Omental fat pad (tissue), 4 donors: ENCODE data around the gene ACVR1. TPM values are rescaled to one million over a fixed set of nuclear protein-coding genes. Genes with fewer than 3 reads are reported as not detected.

ENCODE experiments used
- ATAC-seq: fragments of 150-250 bp; one replicate; pipeline ENCODE4 v1.9.1; 2016; ENCODE audit warnings: mild to moderate bottlenecking, moderate library complexity; ENCODE audit not compliant: low FRiP score
- DNase-seq: peaks from one replicate; pipeline ENCODE4 v3.0.0-alpha.2; 2019; ENCODE audit warnings: low spot score
- small RNA-seq: library from RNA; depleted of rRNA; stranded (forward); fragments of <200 nt; gene quantifications from one replicate; pipeline ENCODE3, GENCODE V24; 2016
- total RNA-seq, 4 donors: library from RNA; depleted of rRNA; stranded (reverse); fragments of >200 nt; gene quantifications; one replicate each; pipeline ENCODE4 v1.1.0, GENCODE V29; 2016
- TF ChIP-seq, protein P1 (sequence below), 3 donors: fragments of 450-650 bp; IDR thresholded peaks; one replicate each; pipeline ENCODE4 v1.5.1; 2016 to 2017; ENCODE audit warnings: antibody characterized with exemption in 3 of 3, mild to moderate bottlenecking in 3 of 3, moderate library complexity in 2 of 3

ACVR1 gene
- total RNA-seq, 4 donors from 2014 or later: 22.7 to 37.7 (median 28.2) TPM

DNA sequence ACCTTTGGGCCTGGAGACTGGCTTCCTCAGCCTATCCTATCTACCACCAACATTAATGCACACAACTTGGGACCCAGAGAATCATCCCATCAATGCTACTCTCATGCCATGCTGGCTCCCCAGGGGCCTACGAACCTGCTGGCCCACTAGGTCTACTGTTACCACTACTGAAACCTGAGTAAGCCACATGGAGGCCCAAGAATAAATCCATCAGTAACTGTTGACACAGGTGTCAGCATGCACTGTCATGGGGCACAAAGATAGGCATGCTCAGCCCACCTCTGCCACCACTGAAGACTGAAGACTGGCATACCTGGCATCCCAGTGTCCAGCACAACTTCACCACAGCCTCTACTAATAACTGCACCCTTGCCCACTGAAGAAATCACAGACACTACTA lies 176.3 kb downstream of the ACVR1 start:
- no peak for ATAC-seq
- DNase-seq: no peak
- TF ChIP-seq, protein P1, sequence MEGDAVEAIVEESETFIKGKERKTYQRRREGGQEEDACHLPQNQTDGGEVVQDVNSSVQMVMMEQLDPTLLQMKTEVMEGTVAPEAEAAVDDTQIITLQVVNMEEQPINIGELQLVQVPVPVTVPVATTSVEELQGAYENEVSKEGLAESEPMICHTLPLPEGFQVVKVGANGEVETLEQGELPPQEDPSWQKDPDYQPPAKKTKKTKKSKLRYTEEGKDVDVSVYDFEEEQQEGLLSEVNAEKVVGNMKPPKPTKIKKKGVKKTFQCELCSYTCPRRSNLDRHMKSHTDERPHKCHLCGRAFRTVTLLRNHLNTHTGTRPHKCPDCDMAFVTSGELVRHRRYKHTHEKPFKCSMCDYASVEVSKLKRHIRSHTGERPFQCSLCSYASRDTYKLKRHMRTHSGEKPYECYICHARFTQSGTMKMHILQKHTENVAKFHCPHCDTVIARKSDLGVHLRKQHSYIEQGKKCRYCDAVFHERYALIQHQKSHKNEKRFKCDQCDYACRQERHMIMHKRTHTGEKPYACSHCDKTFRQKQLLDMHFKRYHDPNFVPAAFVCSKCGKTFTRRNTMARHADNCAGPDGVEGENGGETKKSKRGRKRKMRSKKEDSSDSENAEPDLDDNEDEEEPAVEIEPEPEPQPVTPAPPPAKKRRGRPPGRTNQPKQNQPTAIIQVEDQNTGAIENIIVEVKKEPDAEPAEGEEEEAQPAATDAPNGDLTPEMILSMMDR (IDR thresholded peaks at IDR 0.05): no peak

DNA sequence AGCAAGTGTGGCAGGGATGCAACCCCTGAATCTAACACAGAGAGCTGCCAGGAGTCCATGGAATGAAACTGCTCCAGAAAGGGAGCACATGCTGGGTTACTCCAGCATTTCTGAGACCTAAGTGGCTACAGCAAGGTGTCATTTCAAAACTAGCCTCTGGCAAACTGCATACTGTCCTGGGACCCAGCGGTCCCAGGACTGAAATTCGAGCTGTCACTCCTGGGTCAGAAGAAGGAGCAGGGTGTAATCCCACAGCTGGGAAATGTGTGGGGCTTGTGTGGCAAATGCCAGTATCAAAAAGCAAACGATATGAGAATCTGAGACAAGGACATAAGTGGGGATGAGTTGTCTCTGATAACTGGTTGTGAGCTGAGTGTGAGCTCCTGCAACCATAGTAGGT lies 177.1 kb downstream of the ACVR1 start:
- no peak for DNase-seq
- TF ChIP-seq, protein P1 (IDR thresholded peaks at IDR 0.05): no peak
- no peak for ATAC-seq

DNA sequence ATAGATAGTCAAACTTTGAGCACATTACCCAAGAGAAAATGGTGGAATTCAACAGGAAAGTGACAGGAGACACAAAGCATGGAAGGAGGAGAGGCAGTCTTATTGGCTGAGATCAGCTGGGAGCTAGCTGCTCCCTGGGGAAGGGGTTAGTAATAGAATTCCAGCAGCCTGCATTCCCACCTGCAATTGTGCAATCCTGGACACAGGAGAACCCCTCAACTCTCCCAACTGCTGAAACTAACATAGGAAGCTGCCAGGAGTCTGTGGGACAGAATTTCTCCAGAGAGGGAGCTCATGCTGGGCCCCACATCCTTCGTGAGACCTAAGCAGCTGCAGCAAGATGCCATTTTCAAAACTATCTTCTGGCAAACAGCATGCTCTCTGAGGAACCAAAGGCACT lies 177.7 kb downstream of the ACVR1 start:
- DNase-seq: no peak
- TF ChIP-seq, protein P1 (IDR thresholded peaks at IDR 0.05): no peak
- ATAC-seq: no peak

DNA sequence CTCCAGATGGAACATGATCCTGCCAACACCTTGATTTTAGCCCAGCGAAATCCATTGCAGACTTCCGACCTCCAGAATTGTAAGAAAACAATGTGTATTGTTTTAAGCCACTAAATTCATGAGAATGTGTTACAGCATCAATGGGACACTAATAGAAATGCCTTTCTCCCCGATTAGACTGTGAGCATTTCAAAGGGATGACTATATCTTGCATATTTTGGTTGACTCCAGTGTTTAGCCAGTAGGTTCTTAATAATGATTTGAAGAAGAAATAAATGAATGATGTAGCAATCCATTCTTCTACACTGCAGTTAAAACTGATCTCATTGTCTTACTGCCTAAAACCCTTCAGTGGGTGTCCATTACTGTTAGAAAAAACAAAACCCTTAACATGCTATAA lies 180.1 kb downstream of the ACVR1 start:
- TF ChIP-seq, protein P1 (IDR thresholded peaks at IDR 0.05): no peak
- DNase-seq: no peak
- ATAC-seq: no peak

DNA sequence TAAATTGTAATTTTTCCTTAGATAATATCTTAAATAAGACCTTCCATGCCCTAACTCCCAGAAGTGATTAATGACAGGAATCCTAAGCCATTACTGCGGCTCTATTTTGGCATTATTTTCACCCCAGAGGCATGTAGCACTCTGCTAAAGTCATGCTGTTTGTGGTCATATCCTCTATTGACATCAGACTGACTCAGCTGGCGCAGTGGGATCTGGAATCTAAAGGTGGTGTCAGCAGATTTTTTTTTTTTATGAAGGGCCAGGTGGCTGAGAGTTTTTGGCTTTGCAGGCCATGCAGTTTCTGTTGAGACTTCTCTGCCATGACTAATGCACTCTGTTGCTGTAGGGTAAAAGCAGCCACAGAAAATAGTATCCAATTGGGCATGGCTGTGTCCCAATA lies 183.4 kb downstream of the ACVR1 start:
- ATAC-seq (no peak), DNase-seq (no peak)
- TF ChIP-seq, protein P1 (IDR thresholded peaks at IDR 0.05): no peak

DNA sequence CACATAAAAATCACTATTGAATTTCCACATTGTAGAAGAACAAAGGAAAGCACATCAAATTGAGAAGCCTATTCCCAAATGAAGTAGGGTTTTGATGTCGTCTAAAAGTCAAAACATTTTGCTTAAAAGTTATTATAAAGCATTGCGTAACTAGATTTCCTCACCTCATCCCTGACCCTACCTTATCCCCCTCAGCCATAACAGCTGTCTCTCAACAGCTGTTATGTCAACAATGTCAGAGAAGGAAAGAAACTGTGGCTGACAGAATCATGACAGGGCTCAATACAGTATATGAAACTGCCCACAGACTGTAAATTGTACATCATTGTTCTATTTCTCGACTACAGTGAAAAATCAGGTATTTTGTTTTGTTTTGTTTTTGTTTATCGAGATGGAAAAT lies 184.4 kb downstream of the ACVR1 start:
- no peak for DNase-seq
- TF ChIP-seq, protein P1 (IDR thresholded peaks at IDR 0.05): no peak

DNA sequence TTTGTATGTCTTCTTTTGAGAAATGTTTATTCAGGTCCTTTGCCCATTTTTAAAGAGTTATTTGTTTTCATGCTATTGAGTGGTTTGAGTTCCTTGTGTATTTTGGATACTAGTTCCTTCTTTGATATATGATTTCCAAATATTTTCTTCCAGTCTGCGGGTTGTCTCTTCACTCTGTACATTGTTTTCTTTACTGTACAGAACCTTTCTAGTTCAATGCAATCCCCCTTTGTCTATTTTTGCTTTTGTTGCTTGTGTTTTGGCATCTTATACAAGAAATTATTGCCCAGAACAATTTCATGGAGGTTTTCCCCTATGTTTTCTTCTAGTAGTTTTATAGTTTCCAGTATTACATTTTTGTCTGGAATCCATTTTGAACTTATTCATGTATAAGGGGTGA lies 185.0 kb downstream of the ACVR1 start:
- DNase-seq (no peak), ATAC-seq (no peak)
- TF ChIP-seq, protein P1 (IDR thresholded peaks at IDR 0.05): no peak

More for the DNA sequence above, 184.4 kb downstream of the ACVR1 start:
- no peak for ATAC-seq

Small RNAs within 50 kb of the gene (small RNA-seq; reads per million reads assigned to genes)
- gene RNU6-436P: not detected

Other genes with a start within 250 kb of the ACVR1 start
- 100 to 1,000 TPM in 1 of 4 donors, 10 to 100 TPM in 3; 12.5 to 118 (median 44.6) TPM for gene ACVR1C, start 247.5 kb downstream of the ACVR1 start, total RNA-seq
- not detected for gene UPP2, start 225.5 kb upstream of the ACVR1 start, total RNA-seq